Measurements from ENCODE around the gene SEC31A.
A peak's percentile ranks its signal among the peaks of the same experiment; 100 is the strongest.

The SEC31A gene

GRCh38 chr4:82802911-82803310 lies 88.0 kb downstream of the SEC31A start:
- TF ChIP-seq, protein P1, sequence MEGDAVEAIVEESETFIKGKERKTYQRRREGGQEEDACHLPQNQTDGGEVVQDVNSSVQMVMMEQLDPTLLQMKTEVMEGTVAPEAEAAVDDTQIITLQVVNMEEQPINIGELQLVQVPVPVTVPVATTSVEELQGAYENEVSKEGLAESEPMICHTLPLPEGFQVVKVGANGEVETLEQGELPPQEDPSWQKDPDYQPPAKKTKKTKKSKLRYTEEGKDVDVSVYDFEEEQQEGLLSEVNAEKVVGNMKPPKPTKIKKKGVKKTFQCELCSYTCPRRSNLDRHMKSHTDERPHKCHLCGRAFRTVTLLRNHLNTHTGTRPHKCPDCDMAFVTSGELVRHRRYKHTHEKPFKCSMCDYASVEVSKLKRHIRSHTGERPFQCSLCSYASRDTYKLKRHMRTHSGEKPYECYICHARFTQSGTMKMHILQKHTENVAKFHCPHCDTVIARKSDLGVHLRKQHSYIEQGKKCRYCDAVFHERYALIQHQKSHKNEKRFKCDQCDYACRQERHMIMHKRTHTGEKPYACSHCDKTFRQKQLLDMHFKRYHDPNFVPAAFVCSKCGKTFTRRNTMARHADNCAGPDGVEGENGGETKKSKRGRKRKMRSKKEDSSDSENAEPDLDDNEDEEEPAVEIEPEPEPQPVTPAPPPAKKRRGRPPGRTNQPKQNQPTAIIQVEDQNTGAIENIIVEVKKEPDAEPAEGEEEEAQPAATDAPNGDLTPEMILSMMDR (IDR thresholded peaks at IDR 0.05; ENCODE audit: poor library complexity, severe bottlenecking): no peak
- Histone ChIP-seq H3K27me3 (ENCODE audit: insufficient read depth, poor library complexity, severe bottlenecking) (peaks cover 8% of the 10 kb centered on the region), H3K4me3 (ENCODE audit: severe bottlenecking) (no peak overlapping the region), H3K27ac (ENCODE audit: poor library complexity, severe bottlenecking) (no peak overlapping the region), H3K4me1 (ENCODE audit: insufficient read depth, poor library complexity, severe bottlenecking) (no peaks in the 10 kb centered on the region), H3K36me3 (ENCODE audit: low read depth) (no peaks in the 10 kb centered on the region), H3K9me3 (ENCODE audit: severe bottlenecking) (no peaks in the 10 kb centered on the region)
- DNase-seq (ENCODE audit: low spot score) (no peak), ATAC-seq (ENCODE audit: low read depth) (no peak)

DNA sequence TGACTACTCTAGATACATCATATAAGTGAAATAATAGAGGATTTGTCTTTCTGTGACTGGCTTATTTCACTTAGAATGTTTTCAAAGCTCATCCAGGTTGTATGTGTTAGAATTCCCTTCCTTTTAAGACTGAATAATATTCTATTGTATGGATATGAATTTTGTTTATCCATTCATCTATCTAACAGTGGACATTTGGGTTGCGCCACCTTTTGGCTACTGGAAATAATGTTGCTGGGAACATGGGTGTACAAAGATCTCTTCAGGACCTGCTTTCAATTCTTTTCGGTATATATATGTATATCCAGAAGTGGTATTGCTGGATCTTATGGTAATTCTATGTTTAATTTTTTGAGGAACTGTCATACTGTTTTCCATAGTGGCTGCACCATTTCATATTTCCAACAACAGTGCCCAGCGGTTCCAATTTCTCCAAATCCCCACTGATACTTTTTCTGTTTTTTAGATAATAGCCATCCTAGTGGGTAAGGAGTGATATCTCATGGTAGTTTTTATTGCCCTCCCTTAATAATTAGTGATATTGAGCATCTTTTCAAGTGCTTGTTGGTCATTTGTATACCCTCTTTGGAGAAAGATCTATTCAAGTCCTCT lies 88.9 kb downstream of the SEC31A start:
- no peaks in the 10 kb centered on the region for H3K9me3 ChIP-seq (ENCODE audit: severe bottlenecking)
- H3K4me3 ChIP-seq (ENCODE audit: severe bottlenecking): no peak overlapping the region
- ATAC-seq (ENCODE audit: low read depth) (peak; percentile 37; the same call in 1 of the 3 replicates), DNase-seq (ENCODE audit: low spot score) (no peak)
- H3K27ac ChIP-seq (ENCODE audit: poor library complexity, severe bottlenecking): no peak overlapping the region
- TF ChIP-seq, protein P1 (IDR thresholded peaks at IDR 0.05; ENCODE audit: poor library complexity, severe bottlenecking): peak; percentile 81
- no peaks in the 10 kb centered on the region for H3K36me3 ChIP-seq (ENCODE audit: low read depth)
- H3K4me1 ChIP-seq (ENCODE audit: insufficient read depth, poor library complexity, severe bottlenecking): no peaks in the 10 kb centered on the region
- H3K27me3 ChIP-seq (ENCODE audit: insufficient read depth, poor library complexity, severe bottlenecking): peaks cover 8% of the 10 kb centered on the region

GRCh38 chr4:82799006-82799881 lies 91.7 kb downstream of the SEC31A start:
- H3K9me3 ChIP-seq (ENCODE audit: severe bottlenecking): no peaks in the 10 kb centered on the region
- TF ChIP-seq, protein P1 (IDR thresholded peaks at IDR 0.05; ENCODE audit: poor library complexity, severe bottlenecking): no peak
- no peaks in the 10 kb centered on the region for H3K36me3 ChIP-seq (ENCODE audit: low read depth)
- no peak for ATAC-seq (ENCODE audit: low read depth)
- H3K27me3 ChIP-seq (ENCODE audit: insufficient read depth, poor library complexity, severe bottlenecking): peaks cover 8% of the 10 kb centered on the region
- DNase-seq (ENCODE audit: low spot score): no peak
- H3K4me1 ChIP-seq (ENCODE audit: insufficient read depth, poor library complexity, severe bottlenecking): peaks cover 2% of the 10 kb centered on the region
- peak overlapping the region; percentile 54 for H3K4me3 ChIP-seq (ENCODE audit: severe bottlenecking)
- no peak overlapping the region for H3K27ac ChIP-seq (ENCODE audit: poor library complexity, severe bottlenecking)

- ATAC-seq (ENCODE audit: low read depth) (peak; percentile 77), DNase-seq (ENCODE audit: low spot score) (no peak)
- Histone ChIP-seq H3K4me3 (ENCODE audit: severe bottlenecking) (peak within 1 kb of the TSS; percentile 54), H3K36me3 (ENCODE audit: low read depth) (no peaks in the 10 kb centered on the region), H3K9me3 (ENCODE audit: severe bottlenecking) (no peaks in the 10 kb centered on the region), H3K4me1 (ENCODE audit: insufficient read depth, poor library complexity, severe bottlenecking) (peaks cover 2% of the 10 kb centered on the region), H3K27me3 (ENCODE audit: insufficient read depth, poor library complexity, severe bottlenecking) (peaks cover 8% of the 10 kb centered on the region), H3K27ac (ENCODE audit: poor library complexity, severe bottlenecking) (no peak within 1 kb of the TSS)
- TF ChIP-seq, protein P1 (IDR thresholded peaks at IDR 0.05; ENCODE audit: poor library complexity, severe bottlenecking): no peak
Measured at GRCh38 chr4:82798168-82799005, 92.6 kb downstream of the SEC31A start, which contains the start of gene SCD5. Gene SCD5, minus strand, starts transcription at chr4:82798796. Its CDS starts 259 bp downstream, at chr4:82798537.

Measured in RWPE2 (cell line).